GM13976 (cell line): ENCODE results near the gene GABBR2.

Experiments used
- DNase-seq: peaks from one replicate; pipeline ENCODE4 v3.0.0; 2012; ENCODE audit warnings: low spot score
- in situ Hi-C: fragments of 300-500 bp; cut with MboI; formaldehyde crosslinking; loops from one replicate; pipeline ENCODE4 v1.12.0; 2022; ENCODE audit warnings: low sequenced_read_pairs, mixed read lengths, inconsistent platforms; ENCODE audit not compliant: unreplicated experiment
- TF ChIP-seq, protein P1 (sequence below): IDR thresholded peaks from 2 replicates; pipeline ENCODE4 v1.5.1; 2012; ENCODE audit warnings: borderline replicate concordance, mild to moderate bottlenecking; ENCODE audit not compliant: insufficient read depth; ENCODE audit errors: extremely low read depth, missing control alignments, control extremely low read depth

The GABBR2 gene

DNA sequence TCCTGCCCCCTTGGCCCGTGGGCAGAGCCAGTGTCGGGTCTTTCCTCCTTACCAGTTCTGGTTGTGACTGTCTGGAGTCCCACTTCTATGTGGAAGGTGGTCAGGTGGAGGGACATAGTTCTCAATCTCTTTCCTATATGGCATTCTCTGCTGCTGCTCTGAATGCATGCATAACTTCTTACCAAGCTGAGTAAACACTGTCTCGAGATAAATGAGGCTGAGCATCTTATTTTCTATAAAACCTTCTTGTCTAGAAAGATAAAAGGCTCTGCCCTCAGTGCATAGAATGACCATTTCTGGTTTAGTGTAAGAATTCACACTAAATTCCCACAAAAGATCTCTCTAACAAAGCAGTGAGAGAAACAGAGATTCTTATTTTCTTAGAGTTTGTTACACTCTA, 347.1 kb downstream of the GABBR2 start:
- DNase-seq, result no peak
- in situ Hi-C loops, result no loop called here
- TF ChIP-seq, protein P1, sequence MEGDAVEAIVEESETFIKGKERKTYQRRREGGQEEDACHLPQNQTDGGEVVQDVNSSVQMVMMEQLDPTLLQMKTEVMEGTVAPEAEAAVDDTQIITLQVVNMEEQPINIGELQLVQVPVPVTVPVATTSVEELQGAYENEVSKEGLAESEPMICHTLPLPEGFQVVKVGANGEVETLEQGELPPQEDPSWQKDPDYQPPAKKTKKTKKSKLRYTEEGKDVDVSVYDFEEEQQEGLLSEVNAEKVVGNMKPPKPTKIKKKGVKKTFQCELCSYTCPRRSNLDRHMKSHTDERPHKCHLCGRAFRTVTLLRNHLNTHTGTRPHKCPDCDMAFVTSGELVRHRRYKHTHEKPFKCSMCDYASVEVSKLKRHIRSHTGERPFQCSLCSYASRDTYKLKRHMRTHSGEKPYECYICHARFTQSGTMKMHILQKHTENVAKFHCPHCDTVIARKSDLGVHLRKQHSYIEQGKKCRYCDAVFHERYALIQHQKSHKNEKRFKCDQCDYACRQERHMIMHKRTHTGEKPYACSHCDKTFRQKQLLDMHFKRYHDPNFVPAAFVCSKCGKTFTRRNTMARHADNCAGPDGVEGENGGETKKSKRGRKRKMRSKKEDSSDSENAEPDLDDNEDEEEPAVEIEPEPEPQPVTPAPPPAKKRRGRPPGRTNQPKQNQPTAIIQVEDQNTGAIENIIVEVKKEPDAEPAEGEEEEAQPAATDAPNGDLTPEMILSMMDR, result no peak

DNA sequence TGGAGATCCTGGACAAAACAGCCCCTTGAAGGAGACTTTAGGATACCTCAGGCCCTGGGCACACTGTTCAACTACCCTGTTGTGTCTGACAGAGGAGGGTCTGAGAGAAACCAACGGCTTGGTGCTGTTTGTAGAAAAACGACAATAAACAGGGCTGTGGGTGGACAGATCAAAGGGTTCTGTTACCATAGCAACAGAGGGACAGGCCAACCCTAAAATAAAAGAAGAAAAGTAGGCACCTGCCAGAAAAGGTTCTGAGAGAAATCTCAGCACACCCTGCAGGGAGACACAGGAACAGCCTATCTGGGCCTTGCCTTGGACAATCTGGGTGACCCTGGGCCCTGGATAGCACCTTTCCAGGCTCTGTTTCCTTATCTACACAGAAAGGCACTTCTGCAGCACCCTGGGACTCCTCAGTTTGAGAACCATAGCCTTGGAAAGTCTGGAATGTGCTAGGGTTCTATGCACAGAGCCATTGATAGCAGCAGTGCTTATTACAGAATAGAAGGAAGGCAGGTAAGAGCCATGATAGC, 348.5 kb downstream of the GABBR2 start:
- in situ Hi-C loops, result no loop called here
- TF ChIP-seq, protein P1, result no peak
- no peak for DNase-seq

DNA sequence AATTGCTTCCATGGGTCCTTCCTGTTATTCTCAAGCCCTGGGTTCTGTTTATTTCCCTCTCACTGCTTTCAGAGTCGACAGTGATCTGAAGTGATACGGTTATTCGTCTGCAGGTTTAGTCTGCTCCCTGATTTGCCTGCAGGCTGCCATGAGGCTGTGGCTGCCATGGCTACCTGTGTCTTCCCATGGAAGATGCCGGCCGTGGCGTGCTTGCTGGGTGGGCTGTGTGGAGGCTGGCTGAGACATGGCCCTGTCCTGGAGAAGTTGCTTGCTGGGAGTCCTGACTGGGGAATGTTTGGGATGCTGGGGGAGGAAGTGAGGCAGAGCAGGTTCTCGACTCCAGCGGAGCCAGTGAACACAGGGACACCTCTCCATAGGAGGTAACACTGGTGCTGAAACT, 349.2 kb downstream of the GABBR2 start:
- in situ Hi-C loops, result no loop called here
- TF ChIP-seq, protein P1, result no peak

DNA sequence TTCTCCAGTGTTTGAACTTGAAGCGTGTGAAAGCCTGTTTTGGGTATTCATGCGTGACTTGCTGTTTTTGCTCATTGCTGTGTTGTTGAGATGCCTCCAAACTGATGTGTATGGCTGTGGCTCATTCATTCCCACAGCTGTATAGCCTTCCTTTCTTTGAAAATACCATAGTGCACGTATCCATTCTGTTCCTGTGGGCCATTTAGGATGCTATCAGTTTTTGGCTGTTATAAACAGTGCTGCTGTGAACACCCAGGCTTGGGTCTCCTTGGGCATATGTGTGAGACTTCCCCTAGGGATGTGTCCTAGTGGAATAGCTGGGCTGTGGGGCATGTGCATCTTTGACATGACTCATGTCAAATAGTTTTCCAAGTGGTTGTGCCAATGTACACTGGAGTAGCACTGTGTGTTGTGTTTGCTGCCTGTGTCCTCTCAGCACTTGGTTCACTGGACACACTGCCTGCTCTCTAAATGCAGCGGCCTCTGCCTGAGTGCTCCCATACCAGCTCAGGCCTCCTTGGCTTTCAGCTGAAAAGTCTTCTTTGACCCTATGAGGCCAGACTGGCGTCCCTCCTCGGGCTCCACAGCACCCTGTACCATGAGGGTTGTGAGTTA, 350.7 kb downstream of the GABBR2 start:
- in situ Hi-C loops, result no loop called here
- no peak for DNase-seq
- TF ChIP-seq, protein P1, result no peak

More for the DNA sequence above, 349.2 kb downstream of the GABBR2 start:
- no peak for DNase-seq

DNA sequence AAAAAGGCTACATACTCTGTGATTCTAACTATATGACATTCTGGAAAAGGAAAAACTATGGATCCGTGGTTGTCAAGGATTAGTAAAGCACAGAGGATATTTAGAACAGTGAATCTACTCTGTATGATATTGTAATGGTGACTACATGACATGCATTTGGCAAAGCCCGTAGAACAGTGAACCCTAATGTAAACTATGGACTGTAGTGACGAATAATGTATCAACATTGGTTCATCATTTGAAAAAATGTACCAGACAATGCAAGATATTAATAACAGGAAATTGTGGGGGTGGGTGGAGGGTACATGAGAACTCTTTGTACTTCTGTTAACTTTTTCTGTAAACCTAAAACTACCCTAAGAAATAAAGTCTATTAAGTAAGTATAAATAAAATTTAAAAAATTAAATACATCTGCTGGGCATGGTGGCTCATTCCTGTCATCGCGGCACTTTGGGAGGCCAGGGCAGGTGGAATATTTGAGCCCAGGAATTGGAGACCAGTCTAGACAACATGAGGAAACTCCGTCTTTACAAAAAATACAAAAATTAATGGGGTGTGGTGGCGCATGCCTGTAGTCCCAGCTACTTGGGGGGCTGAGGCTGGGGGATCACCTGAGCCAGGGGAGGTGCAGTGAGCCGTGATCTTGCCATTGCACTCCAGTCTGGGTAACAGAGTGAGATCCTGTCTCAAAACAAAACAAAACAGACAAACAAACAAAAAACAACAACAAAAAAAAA, 351.6 kb downstream of the GABBR2 start:
- in situ Hi-C loops, result no loop called here
- TF ChIP-seq, protein P1, result no peak
- no peak for DNase-seq

DNA sequence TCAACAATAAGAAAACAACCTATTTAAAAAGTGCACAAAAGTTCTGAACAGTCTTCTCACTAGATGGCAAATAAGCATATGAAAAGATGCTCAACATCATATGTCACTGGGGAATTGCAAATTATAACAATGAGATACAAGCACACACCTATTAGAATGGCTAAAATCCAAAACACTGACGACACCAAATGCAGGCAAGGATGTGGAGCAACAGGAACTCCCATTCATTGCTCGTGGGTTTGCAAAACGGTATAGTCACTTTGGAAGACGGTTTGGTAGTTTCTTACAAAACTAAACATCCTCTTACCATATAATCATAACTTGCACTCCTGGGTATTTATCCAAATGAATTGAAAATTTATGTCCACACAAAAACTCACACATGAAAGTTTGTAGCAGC, 352.4 kb downstream of the GABBR2 start:
- TF ChIP-seq, protein P1, result no peak
- in situ Hi-C loops, result no loop called here

DNA sequence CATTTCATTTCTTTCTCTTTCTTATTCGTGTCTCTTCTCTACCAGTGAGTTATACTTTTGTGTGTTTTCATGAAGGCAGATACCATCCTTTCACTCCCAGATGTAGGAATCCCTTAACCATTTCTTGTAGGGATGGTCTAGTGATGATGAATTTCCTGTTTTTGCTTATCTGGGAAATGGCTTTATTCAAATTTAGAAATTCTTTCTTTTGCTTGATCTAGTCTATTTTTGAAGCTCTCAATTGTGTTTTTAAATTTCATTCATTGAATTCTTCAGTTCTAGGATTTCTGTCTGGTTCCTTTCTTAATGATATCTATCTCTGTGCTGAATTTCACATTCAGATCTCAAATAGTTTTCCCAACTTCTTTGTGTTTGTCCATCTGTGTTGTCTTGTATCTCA, 357.4 kb downstream of the GABBR2 start:
- TF ChIP-seq, protein P1, result no peak
- DNase-seq, result no peak
- in situ Hi-C loops, result no loop called here

More for the DNA sequence above, 352.4 kb downstream of the GABBR2 start:
- no peak for DNase-seq
